C4-2B (cell line): ENCODE results near the gene HLA-DMB.

Source experiments
- H3K27ac ChIP-seq: fragments of 450-650 bp; 2 replicates; pipeline ENCODE4 v1.5.1; 2017
- ZFX ChIP-seq: fragments of 450-650 bp; IDR thresholded peaks from 2 replicates; pipeline ENCODE4 v1.6.1; 2017
- TF ChIP-seq, protein P1 (sequence below): fragments of 450-650 bp; conservative IDR thresholded peaks from 2 replicates; pipeline ENCODE4 v1.5.1; 2017; ENCODE audit warnings: mild to moderate bottlenecking

The HLA-DMB gene

DNA sequence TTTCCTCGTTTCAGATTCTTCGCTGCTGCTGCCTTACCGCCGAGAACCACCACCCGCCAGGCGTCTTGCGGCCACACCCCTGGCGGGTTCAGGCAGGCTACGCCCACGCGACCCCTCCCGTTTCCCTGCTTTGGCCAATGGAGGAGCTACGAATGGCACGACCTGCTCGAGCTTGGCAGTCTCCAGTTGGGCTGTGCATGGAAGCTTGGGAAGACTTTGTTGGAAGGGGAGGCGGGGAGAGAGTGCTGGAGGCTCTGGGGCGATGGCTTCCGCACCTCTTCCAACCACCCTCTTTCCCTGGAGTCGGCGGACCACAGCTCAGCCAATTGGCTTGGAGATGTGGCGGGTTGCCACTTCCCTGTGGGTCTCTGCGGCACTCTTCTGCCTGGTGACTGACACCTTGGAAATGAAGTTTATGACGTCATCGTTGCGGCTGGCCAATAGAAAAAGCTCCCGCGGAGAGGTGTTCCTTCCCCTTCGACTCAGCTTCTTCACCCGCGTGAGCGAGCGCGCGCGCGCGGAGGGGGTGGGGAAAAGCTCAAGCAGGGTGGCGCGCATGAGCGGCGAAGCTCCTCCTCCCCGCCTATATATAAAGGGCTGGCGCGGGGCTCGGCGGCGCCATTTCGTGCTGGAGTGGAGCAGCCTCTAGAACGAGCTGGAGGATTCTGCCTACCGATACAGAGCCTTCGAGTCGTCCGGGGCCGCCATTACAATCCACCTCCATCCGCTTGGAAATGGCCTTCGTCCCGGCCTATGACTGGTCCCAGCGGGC is 30.9 kb upstream of the HLA-DMB start:
- peak overlapping the region; percentile 99 for H3K27ac ChIP-seq
- TF ChIP-seq ZFX = no peak
- TF ChIP-seq, protein P1, sequence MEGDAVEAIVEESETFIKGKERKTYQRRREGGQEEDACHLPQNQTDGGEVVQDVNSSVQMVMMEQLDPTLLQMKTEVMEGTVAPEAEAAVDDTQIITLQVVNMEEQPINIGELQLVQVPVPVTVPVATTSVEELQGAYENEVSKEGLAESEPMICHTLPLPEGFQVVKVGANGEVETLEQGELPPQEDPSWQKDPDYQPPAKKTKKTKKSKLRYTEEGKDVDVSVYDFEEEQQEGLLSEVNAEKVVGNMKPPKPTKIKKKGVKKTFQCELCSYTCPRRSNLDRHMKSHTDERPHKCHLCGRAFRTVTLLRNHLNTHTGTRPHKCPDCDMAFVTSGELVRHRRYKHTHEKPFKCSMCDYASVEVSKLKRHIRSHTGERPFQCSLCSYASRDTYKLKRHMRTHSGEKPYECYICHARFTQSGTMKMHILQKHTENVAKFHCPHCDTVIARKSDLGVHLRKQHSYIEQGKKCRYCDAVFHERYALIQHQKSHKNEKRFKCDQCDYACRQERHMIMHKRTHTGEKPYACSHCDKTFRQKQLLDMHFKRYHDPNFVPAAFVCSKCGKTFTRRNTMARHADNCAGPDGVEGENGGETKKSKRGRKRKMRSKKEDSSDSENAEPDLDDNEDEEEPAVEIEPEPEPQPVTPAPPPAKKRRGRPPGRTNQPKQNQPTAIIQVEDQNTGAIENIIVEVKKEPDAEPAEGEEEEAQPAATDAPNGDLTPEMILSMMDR = no peak

DNA sequence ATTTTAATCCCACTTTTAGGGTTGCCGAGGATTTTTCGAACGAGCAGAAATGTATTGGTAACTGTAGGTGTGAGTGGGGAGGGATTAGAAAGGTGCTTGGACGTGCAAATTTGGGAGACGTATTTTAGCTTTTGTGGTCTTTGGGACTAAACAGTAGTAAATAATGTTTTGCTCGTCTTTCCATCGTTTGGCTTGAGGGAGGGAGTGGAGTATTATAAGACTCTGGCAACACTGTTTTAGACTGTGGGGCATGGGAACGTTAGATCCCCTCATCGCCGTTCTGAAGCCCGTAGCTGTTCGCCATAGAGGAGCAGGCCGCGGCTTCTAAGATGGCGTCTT is 30.4 kb upstream of the HLA-DMB start:
- peak overlapping the region; percentile 99 for H3K27ac ChIP-seq
- TF ChIP-seq, protein P1 = no peak
- peak; percentile 41; the same call in 1 of the 2 replicates for TF ChIP-seq ZFX

DNA sequence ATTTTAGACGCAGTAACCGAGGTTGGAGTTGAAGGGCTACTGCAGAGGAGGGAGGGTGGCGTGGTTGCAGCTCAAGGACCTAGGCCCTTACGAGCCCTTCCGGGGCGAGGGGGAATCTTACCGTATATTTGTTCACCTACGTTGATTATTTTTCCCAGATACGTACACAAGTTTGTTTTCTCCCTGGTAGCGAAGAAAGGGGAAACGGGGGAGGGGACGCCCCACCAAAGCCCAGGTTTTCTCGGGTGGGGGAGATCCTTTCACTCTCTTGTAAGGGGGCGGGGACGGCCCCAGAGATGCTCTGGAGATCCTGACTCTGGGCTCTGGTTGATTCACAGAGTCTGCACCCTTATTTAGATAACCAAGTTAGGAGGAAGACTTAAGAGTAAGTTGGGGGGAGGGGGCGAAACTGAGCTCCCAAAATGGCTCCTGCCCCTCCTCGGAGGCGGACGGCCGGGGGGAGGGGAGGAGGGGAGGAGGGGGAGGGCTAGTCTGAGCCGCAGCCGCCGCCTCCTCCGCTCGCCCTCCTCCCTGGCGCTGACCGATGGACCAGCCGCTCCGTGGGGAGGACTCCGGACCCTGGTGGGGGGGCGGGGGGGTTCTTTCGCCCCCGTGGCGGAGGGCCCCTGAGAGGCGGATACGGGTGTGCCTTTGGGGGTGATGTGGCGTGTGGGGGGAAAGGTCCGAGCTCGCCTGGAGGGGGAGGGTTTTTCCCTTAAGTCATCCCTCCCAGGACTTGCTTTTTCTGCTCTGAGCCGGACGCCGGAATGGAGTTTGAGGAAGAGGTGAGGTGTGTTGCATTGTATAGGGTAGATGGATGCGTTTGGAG is 29.8 kb upstream of the HLA-DMB start:
- TF ChIP-seq, protein P1 = no peak
- no peak for TF ChIP-seq ZFX
- H3K27ac ChIP-seq = peak overlapping the region; percentile 99

- TF ChIP-seq ZFX = peak; percentile 74
- TF ChIP-seq, protein P1 = no peak
- peak overlapping the region; percentile 99 for H3K27ac ChIP-seq
Measured at GRCh38 chr6:32969685-32970412, 29.0 kb upstream of the HLA-DMB start.

DNA sequence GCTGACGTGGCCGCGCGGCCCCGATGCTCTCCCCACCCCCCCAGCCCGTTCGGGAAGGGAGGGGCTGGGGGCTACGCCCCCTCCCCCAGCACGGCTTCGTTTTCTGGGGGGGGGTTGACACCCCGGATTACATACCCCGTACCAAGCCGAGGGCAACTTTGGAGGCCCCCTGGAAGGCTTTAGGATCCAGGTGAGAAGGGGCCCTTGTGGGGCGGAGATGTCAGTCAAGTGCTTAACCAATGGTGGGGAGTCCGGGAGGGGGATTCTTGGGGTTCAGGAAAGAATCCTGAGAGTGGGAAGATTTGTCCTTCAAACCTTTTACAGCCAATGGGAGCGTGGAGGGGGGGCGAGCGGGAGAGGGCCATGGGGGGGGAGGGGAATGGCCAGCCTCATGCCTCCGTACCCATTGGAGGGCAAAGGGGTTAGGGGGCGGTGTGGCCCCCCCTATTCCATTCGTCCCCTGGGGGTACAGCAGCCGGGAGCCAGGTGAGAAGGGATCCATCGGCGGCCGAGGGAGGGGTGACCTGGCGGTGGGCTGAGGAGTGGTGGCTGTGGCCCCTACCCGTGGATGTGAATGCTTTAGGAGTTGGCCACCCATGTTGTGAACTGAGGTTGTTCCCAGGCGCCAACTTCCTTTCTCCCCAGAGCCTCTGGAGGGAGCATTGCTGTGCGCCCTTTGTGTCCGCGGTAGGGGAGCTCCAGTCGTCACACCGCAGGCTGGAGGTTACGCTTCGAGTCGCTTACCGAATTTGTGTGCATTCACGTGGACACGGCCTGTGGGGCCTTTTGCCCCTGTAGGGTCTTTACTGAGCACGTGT is 28.2 kb upstream of the HLA-DMB start:
- TF ChIP-seq, protein P1 = no peak
- no peak for TF ChIP-seq ZFX
- peak overlapping the region; percentile 99 for H3K27ac ChIP-seq

- peak within 1 kb of the TSS; percentile 99 for H3K27ac ChIP-seq
- peak; percentile 72 for TF ChIP-seq ZFX
- TF ChIP-seq, protein P1 = no peak
Measured at GRCh38 chr6:32968093-32968866, 27.5 kb upstream of the HLA-DMB start, which contains the start of gene BRD2. Gene BRD2, plus strand, starts transcription at chr6:32968594. Its CDS starts 4,305 bp downstream, at chr6:32972899.
